Colonic mucosa (tissue), 4 donors: ENCODE results near the gene NDRG3. TPM values are rescaled to one million over a fixed set of nuclear protein-coding genes. Genes with fewer than 3 reads are reported as not detected.
A peak's percentile ranks its signal among the peaks of the same experiment; 100 is the strongest.

Experiments
- DNase-seq: peaks from one replicate; pipeline ENCODE4 v3.0.0-alpha.2; 2020
- H3K27ac ChIP-seq: fragments of 200-600 bp; one replicate; pipeline ENCODE4 v1.8.0; 2021
- H3K27me3 ChIP-seq: fragments of 200-600 bp; one replicate; pipeline ENCODE4 v1.8.0; 2021
- H3K36me3 ChIP-seq: fragments of 200-600 bp; one replicate; pipeline ENCODE4 v1.8.0; 2021
- H3K4me1 ChIP-seq: fragments of 200-600 bp; one replicate; pipeline ENCODE4 v1.8.0; 2021; ENCODE audit warnings: mild to moderate bottlenecking
- H3K4me3 ChIP-seq: fragments of 200-600 bp; one replicate; pipeline ENCODE4 v1.8.0; 2021
- H3K9ac ChIP-seq, 2 donors: one replicate each; pipeline ENCODE4 v1.7.0; 2013; ENCODE audit warnings: control low read depth in 2 of 2, low read depth in 2 of 2, low read length in 2 of 2
- H3K9me3 ChIP-seq: fragments of 200-600 bp; one replicate; pipeline ENCODE4 v1.8.0; 2021
- intact Hi-C: fragments of 100-400 bp; cut with DNase I; formaldehyde crosslinking; loops from one replicate; pipeline ENCODE4 v1.14.1; 2022
- total RNA-seq, 2 donors: library from RNA; stranded (reverse); fragmentation: NEBNext Ultra II Directional in 1 of 2; extraction: Animal tissue kit (Norgen Biotek cat#: 25700) in 1 of 2; gene quantifications; one replicate each; pipeline ENCODE4 v1.2.1, GENCODE V29; 2021
- TF ChIP-seq, protein P1 (sequence below): fragments of 200-600 bp; IDR thresholded peaks from one replicate; pipeline ENCODE4 v1.8.0; 2022; ENCODE audit warnings: antibody characterized with exemption, mild to moderate bottlenecking
- donor health status: healthy.
- donor health status: DM: no; HTN: no; CAD: no.
- donor health status: DM: no; HTN: no; CAD: no.

NDRG3 gene
- total RNA-seq, 2 donors from 2014 or later: 30.0 to 32.0 TPM

DNA sequence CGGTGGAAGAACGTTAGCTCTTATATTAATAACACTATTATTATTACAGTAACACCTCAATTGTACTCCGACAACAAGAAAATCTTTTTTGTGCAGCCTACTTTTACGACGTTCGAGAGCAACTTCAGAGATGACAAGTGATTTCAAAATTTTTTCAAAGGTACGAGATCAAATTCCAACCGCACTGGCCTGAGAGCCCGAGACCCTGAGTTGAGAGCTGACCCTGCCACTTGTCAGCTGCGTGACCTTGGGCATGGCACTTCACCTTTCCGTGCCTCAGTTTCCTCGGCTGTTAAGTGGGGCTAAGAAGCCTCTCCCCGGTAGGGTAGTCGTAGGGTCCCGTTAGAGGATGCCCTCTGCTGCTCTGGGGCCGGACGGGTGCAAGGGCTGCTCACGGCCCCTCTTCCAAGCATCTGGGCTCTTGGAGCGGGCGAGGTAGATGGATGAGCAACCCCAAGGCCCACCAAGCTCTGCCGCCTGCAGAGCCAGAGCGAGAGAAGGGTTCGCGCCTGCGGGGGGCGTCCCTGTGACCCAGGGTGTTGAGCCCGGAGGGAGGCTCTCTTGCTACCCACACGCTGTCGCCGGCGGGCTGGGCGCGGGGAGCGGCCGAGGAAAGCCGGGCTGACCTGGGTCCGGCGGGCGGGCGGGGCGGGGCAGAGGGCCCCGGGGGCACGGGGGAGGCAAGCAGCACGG lies 510 bp downstream of the NDRG3 start:
- intact Hi-C loops: no loop called here
- TF ChIP-seq, protein P1, sequence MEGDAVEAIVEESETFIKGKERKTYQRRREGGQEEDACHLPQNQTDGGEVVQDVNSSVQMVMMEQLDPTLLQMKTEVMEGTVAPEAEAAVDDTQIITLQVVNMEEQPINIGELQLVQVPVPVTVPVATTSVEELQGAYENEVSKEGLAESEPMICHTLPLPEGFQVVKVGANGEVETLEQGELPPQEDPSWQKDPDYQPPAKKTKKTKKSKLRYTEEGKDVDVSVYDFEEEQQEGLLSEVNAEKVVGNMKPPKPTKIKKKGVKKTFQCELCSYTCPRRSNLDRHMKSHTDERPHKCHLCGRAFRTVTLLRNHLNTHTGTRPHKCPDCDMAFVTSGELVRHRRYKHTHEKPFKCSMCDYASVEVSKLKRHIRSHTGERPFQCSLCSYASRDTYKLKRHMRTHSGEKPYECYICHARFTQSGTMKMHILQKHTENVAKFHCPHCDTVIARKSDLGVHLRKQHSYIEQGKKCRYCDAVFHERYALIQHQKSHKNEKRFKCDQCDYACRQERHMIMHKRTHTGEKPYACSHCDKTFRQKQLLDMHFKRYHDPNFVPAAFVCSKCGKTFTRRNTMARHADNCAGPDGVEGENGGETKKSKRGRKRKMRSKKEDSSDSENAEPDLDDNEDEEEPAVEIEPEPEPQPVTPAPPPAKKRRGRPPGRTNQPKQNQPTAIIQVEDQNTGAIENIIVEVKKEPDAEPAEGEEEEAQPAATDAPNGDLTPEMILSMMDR: no peak
- no peaks in the 10 kb centered on the region for H3K27me3 ChIP-seq
- H3K9me3 ChIP-seq: no peaks in the 10 kb centered on the region
- peak; percentile 44 for DNase-seq
- H3K4me3 ChIP-seq: peak overlapping the region; percentile 95
- peak overlapping the region; percentile 71 to 89 for H3K9ac ChIP-seq
- no peaks in the 10 kb centered on the region for H3K36me3 ChIP-seq
- H3K4me1 ChIP-seq: peaks cover 5% of the 10 kb centered on the region
- no peak overlapping the region for H3K27ac ChIP-seq

DNA sequence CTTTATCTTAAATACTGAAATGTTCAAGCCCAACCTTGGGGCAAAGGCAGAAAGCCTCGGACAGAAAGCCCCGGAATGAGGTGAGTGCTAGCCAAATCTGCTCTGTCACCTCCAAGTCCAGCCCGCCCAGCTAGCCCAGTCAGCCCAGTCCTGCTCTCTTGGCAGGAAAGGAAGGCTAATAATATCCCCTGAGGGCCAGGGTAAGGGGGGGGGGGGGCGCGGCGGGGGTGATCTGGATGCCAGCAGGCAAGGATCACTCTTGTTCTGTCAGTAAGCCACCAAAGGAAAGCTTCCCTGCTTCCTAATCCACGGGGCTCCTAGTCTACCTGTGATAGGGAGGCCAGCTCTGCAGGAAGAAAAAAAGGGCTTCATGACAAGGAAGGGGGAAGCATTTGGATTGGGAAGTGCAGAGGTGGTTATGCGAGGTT lies 1.1 kb downstream of the NDRG3 start:
- peaks cover 5% of the 10 kb centered on the region for H3K4me1 ChIP-seq
- peak overlapping the region; percentile 95 for H3K4me3 ChIP-seq
- no peak for DNase-seq
- no peaks in the 10 kb centered on the region for H3K9me3 ChIP-seq
- no peaks in the 10 kb centered on the region for H3K27me3 ChIP-seq
- no peaks in the 10 kb centered on the region for H3K36me3 ChIP-seq
- intact Hi-C loops: no loop called here
- TF ChIP-seq, protein P1: no peak
- peak overlapping the region in 1 of 2 donors; percentile 89 for H3K9ac ChIP-seq
- H3K27ac ChIP-seq: no peak overlapping the region

DNA sequence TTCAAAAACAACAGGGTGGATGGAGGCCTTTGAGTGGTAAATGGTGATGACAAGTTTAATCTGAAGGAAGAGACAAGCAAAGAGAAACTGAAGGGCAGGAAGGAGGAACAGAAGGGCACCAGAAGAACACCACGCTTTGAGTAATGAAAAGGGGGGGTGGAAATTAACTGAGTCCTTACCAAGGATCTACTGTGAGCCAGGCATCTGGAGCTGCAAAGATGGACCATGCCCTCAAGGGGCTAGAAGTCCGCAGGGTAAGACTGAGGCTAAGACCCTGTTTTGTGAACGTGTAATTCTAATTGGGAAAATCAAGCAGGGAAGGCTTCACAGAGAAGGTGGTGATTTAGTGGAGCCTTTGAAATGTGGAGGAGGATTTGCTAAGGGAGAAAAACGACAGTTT lies 1.6 kb downstream of the NDRG3 start:
- intact Hi-C loops: no loop called here
- H3K36me3 ChIP-seq: no peaks in the 10 kb centered on the region
- no peak for DNase-seq
- H3K27ac ChIP-seq: no peak overlapping the region
- peaks cover 5% of the 10 kb centered on the region for H3K4me1 ChIP-seq
- no peak overlapping the region for H3K4me3 ChIP-seq
- TF ChIP-seq, protein P1: no peak
- no peaks in the 10 kb centered on the region for H3K9me3 ChIP-seq
- H3K27me3 ChIP-seq: no peaks in the 10 kb centered on the region
- no peak overlapping the region for H3K9ac ChIP-seq

DNA sequence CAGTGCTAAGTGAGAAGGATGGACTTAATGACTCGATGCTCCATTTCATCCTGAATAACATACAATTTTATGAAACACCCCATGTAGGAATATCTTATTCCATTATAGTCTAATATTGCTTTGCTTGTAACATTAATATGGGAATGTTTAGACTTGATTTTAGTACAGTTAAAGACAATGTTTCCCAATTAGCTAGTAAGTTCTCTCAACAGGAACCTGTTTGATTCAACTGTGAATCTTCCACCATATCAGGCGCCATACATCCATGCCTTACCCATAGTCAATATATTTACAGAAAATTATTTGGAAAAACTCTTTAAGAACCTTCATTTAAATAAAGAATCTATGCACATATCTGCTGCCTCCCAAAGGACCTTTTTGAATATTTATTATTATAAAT lies 3.3 kb downstream of the NDRG3 start:
- DNase-seq: no peak
- H3K36me3 ChIP-seq: no peaks in the 10 kb centered on the region
- no peaks in the 10 kb centered on the region for H3K27me3 ChIP-seq
- H3K9me3 ChIP-seq: no peaks in the 10 kb centered on the region
- intact Hi-C loops: no loop called here
- H3K4me3 ChIP-seq: no peak overlapping the region
- no peak overlapping the region for H3K27ac ChIP-seq
- H3K9ac ChIP-seq: no peak overlapping the region
- TF ChIP-seq, protein P1: no peak
- peaks cover 5% of the 10 kb centered on the region for H3K4me1 ChIP-seq

DNA sequence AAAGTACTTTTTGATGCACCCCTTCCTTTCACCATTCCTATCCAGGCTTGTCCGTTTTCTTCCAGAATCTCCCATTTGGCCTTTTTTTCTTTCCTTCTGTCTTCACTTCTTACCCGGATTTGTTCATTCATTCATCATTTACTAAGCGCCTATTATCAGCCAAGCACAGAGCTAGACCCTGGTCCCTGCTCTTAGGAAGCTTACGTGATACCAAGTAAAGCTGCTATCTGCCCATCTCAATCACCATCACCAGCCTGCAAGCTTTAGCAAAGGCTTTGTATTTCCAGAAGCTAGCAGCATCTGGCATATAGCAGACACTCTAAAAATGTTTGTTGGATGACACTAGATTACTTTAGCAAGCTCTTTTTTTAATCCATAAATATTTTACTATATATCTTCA lies 4.8 kb downstream of the NDRG3 start:
- no peak overlapping the region for H3K27ac ChIP-seq
- DNase-seq: no peak
- TF ChIP-seq, protein P1: no peak
- intact Hi-C loops: no loop called here
- H3K9me3 ChIP-seq: no peaks in the 10 kb centered on the region
- H3K9ac ChIP-seq: no peak overlapping the region
- no peaks in the 10 kb centered on the region for H3K36me3 ChIP-seq
- peaks cover 5% of the 10 kb centered on the region for H3K4me1 ChIP-seq
- H3K27me3 ChIP-seq: no peaks in the 10 kb centered on the region
- no peak overlapping the region for H3K4me3 ChIP-seq
